Esophagus (tissue), 2 donors: ENCODE measurements around the gene HBB. TPM values are rescaled to one million over a fixed set of nuclear protein-coding genes. Genes with fewer than 3 reads are reported as not detected.

Source experiments
- H3K27ac ChIP-seq, 2 donors: one replicate each; pipeline ENCODE4 v1.5.1; 2013; ENCODE audit warnings: low read depth in 2 of 2, mild to moderate bottlenecking in 2 of 2, inconsistent platforms in 1 of 2, low read length in 1 of 2, moderate library complexity in 1 of 2
- H3K27me3 ChIP-seq, 2 donors: one replicate each; pipeline ENCODE4 v1.6.1; 2013; ENCODE audit warnings: low read length in 2 of 2, control low read depth in 1 of 2, mild to moderate bottlenecking in 1 of 2; ENCODE audit not compliant: insufficient read depth in 2 of 2, control insufficient read depth in 1 of 2
- H3K36me3 ChIP-seq, 2 donors: one replicate each; pipeline ENCODE4 v1.6.1; 2013; ENCODE audit warnings: low read length in 1 of 2; ENCODE audit not compliant: control insufficient read depth in 2 of 2, insufficient read depth in 2 of 2
- H3K4me1 ChIP-seq, 2 donors: one replicate each; pipeline ENCODE4 v1.6.1; 2013; ENCODE audit warnings: low read length in 1 of 2; ENCODE audit not compliant: control insufficient read depth in 2 of 2, insufficient read depth in 2 of 2
- H3K4me3 ChIP-seq, 2 donors: one replicate each; pipeline ENCODE4 v1.5.1; 2013; ENCODE audit warnings: low read length in 2 of 2, mild to moderate bottlenecking in 2 of 2, low read depth in 1 of 2, moderate library complexity in 1 of 2
- H3K9me3 ChIP-seq, 2 donors: one replicate each; pipeline ENCODE4 v1.6.1; 2013; ENCODE audit warnings: mild to moderate bottlenecking in 2 of 2, low read depth in 1 of 2, low read length in 1 of 2, moderate library complexity in 1 of 2; ENCODE audit not compliant: control insufficient read depth in 2 of 2, insufficient read depth in 1 of 2
- WGBS, 2 donors: extraction: QIAGEN DNeasy Blood & Tissue Kit; methylation state at CpG; one replicate each; pipeline ENCODE4 v1.1.7; 2013; 5-methylcytosine and 5-hydroxymethylcytosine counted together
- polyA plus RNA-seq, 2 donors: library from polyadenylated mRNA; stranded (reverse); fragments of 200-250 nt; gene quantifications; one replicate each; pipeline ENCODE4 v1.2.3, GENCODE V29; 2013
- donor health status: healthy with polysubstance abuse.
- donor health status: Bipolar disorder and iron deficiency.

Gene HBB
- polyA plus RNA-seq, 2 donors: 0.41 to 0.53 TPM

GRCh38 chr11:5230266-5230665, 3.4 kb upstream of the HBB start:
- H3K9me3 ChIP-seq: peaks cover 0 to 9% of the 10 kb centered on the region in 2 donors
- H3K27ac ChIP-seq: no peak overlapping the region
- no peaks in the 10 kb centered on the region for H3K36me3 ChIP-seq
- no peaks in the 10 kb centered on the region for H3K4me1 ChIP-seq
- no peak overlapping the region for H3K4me3 ChIP-seq
- whole genome bisulfite sequencing, 2 donors: 83 to 91% methylated on average over 1 of the region's 1 CpG
- H3K27me3 ChIP-seq: no peaks in the 10 kb centered on the region

GRCh38 chr11:5229796-5230195, 2.9 kb upstream of the HBB start:
- H3K36me3 ChIP-seq: no peaks in the 10 kb centered on the region
- no peaks in the 10 kb centered on the region for H3K27me3 ChIP-seq
- peaks cover 0 to 9% of the 10 kb centered on the region in 2 donors for H3K9me3 ChIP-seq
- 75 to 77% methylated on average over 2 of the region's 2 CpGs for WGBS, 2 donors
- H3K4me3 ChIP-seq: no peak overlapping the region
- no peak overlapping the region for H3K27ac ChIP-seq
- H3K4me1 ChIP-seq: no peaks in the 10 kb centered on the region

GRCh38 chr11:5229356-5229755, 2.5 kb upstream of the HBB start:
- Histone ChIP-seq H3K27ac (no peak overlapping the region), H3K9me3 (peaks cover 0 to 9% of the 10 kb centered on the region in 2 donors), H3K27me3 (no peaks in the 10 kb centered on the region), H3K4me1 (no peaks in the 10 kb centered on the region), H3K4me3 (no peak overlapping the region), H3K36me3 (no peaks in the 10 kb centered on the region)
- 80 to 88% methylated on average over 1 of the region's 1 CpG for WGBS, 2 donors

GRCh38 chr11:5228124-5228523, 1.3 kb upstream of the HBB start:
- no peaks in the 10 kb centered on the region for H3K27me3 ChIP-seq
- WGBS, 2 donors: 60 to 73% methylated on average over 5 of the region's 5 CpGs
- H3K4me3 ChIP-seq: no peak overlapping the region
- H3K27ac ChIP-seq: no peak overlapping the region
- no peaks in the 10 kb centered on the region for H3K4me1 ChIP-seq
- H3K9me3 ChIP-seq: peaks cover 0 to 9% of the 10 kb centered on the region in 2 donors
- no peaks in the 10 kb centered on the region for H3K36me3 ChIP-seq

- no peak overlapping the region for H3K4me3 ChIP-seq
- WGBS, 2 donors: 31 to 38% methylated on average over 1 of the region's 1 CpG
- H3K27ac ChIP-seq: no peak overlapping the region
- no peaks in the 10 kb centered on the region for H3K36me3 ChIP-seq
- no peaks in the 10 kb centered on the region for H3K27me3 ChIP-seq
- H3K4me1 ChIP-seq: no peaks in the 10 kb centered on the region
- H3K9me3 ChIP-seq: peaks cover 0 to 7% of the 10 kb centered on the region in 2 donors
These were observed 810 bp upstream of the HBB start for GRCh38 chr11:5227681-5228080.

- no peaks in the 10 kb centered on the region for H3K27me3 ChIP-seq
- WGBS, 2 donors: 57% methylated on average over 2 of the region's 2 CpGs
These were observed 1.4 kb downstream of the HBB start for GRCh38 chr11:5225480-5225871.

GRCh38 chr11:5224538-5225479, 2.1 kb downstream of the HBB start:
- whole genome bisulfite sequencing, 2 donors: 75 to 85% methylated on average over 6 of the region's 6 CpGs
- no peak overlapping the region for H3K27ac ChIP-seq
- peaks cover 0 to 7% of the 10 kb centered on the region in 2 donors for H3K9me3 ChIP-seq
- H3K4me3 ChIP-seq: no peak overlapping the region
- no peaks in the 10 kb centered on the region for H3K4me1 ChIP-seq
- no peaks in the 10 kb centered on the region for H3K36me3 ChIP-seq
- no peaks in the 10 kb centered on the region for H3K27me3 ChIP-seq

More at GRCh38 chr11:5225480-5225871, 1.4 kb downstream of the HBB start:
- Histone ChIP-seq H3K9me3 (peaks cover 0 to 7% of the 10 kb centered on the region in 2 donors), H3K4me1 (no peaks in the 10 kb centered on the region), H3K27ac (no peak overlapping the region), H3K4me3 (no peak overlapping the region), H3K36me3 (no peaks in the 10 kb centered on the region)

GRCh38 chr11:5223686-5224085, 3.2 kb downstream of the HBB start:
- WGBS, 2 donors: 67 to 69% methylated on average over 1 of the region's 1 CpG
- Histone ChIP-seq H3K36me3 (no peaks in the 10 kb centered on the region), H3K4me1 (no peaks in the 10 kb centered on the region), H3K9me3 (peaks cover 0 to 7% of the 10 kb centered on the region in 2 donors), H3K4me3 (no peak overlapping the region), H3K27ac (no peak overlapping the region), H3K27me3 (no peaks in the 10 kb centered on the region)

GRCh38 chr11:5223146-5223545, 3.7 kb downstream of the HBB start:
- H3K4me1 ChIP-seq: no peaks in the 10 kb centered on the region
- 85 to 88% methylated on average over 6 of the region's 6 CpGs for WGBS, 2 donors
- peaks cover 0 to 7% of the 10 kb centered on the region in 2 donors for H3K9me3 ChIP-seq
- no peak overlapping the region for H3K27ac ChIP-seq
- H3K36me3 ChIP-seq: no peaks in the 10 kb centered on the region
- H3K4me3 ChIP-seq: no peak overlapping the region
- no peaks in the 10 kb centered on the region for H3K27me3 ChIP-seq
